CD4-positive, alpha-beta T cell treated with Interleukin-10 for 1 hour (primary cell): ENCODE results near the gene ZBTB33.

Experiments used
- DNase-seq: peaks from one replicate; pipeline ENCODE4 v3.0.0-alpha.2; 2020

Gene ZBTB33

DNA sequence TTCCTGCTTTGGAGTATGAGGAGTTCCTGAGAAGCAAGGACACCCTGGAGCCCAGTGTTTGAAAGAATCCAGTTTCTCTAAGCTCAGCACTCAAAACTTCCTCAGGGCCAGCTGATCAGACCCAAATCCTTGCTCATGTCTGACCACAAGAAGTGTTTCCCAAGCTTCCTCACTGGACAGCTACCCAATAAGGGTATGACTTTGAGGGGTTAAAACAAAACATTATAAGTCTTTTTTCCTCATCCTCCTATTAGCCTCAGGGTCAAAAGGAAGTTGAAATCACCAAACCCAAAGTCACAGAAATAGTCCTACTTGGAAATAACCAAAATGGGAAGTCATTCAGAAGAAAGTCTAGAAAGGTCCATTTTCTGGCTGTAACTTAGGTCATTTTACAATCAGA is 13.7 kb downstream of the ZBTB33 start:
- no peak for DNase-seq

- peak; percentile 30 for DNase-seq
Measured at GRCh38 chrX:120269373-120270035, 18.9 kb downstream of the ZBTB33 start.

DNA sequence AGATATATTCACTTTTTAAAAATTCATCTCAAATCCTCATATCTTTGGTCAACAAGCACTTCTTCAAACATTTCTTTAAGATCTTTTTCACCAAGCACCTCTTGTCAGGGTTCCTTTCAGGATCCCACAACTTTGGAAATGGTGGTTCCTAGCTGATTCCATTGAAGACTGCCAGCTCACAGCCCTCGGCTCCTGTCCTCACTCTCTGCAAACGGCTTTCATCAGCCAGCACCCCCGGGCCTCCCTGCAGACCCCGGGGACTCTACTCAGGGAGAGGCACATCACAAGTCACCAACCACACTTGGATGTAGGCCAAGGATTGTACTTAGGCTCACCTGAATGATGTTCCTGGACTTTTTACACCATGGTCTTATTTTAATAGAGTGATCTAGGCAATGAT is 20.0 kb downstream of the ZBTB33 start:
- no peak for DNase-seq

DNA sequence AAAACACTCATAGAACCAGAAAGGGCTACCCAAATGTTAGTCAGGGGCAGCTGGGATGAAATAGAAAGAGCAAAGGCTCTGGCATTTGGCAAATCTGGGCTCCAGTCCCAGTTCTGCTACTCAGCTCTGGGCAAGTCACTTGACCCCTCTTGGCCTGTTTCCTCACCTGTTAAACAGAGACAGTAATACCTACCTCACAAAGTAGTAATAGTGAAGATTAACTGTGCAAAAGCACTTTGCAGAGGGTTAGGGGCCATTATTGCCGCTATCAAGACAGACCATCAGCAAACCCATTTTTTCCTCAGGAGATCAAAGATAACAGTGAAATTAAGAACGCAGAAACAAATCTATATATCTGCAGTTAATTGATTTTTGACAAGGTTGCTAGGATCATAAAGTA is 20.6 kb downstream of the ZBTB33 start:
- DNase-seq = no peak

- no peak for DNase-seq
Measured at GRCh38 chrX:120274145-120274544, 23.5 kb downstream of the ZBTB33 start.

GRCh38 chrX:120274958-120275357 is 24.3 kb downstream of the ZBTB33 start:
- DNase-seq = no peak

DNA sequence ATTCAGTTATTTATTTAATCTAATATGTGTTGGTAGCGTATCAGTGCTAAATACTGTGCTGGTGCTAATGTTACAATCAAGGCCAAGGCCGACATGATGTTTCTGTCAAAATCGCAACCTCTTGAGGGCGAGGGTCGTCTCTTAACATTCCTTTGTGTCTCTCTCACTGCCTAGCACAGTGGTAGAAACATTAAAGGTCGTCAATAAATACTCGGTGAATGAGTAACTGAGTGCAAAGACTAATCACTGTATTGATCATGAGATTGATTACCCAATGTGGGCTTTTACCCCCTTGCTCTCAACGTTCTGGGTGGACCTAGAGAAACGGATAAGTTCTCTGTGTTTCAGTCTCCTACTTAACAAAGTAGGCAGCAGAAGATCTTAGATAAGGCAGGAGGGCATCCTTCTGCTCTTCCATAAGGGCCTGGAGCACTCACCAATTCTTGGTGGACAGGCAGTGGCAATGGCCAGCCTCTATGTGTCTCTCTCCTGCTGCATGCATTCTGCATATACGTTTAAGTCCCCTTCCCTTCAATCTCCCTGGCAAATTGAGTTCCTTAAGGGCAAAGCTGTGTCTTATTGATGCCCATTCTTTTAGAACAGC is 30.5 kb downstream of the ZBTB33 start:
- no peak for DNase-seq

- DNase-seq = no peak
Measured at GRCh38 chrX:120281761-120282160, 31.1 kb downstream of the ZBTB33 start.

GRCh38 chrX:120282697-120283096 is 32.1 kb downstream of the ZBTB33 start:
- no peak for DNase-seq

- no peak for DNase-seq
Measured at GRCh38 chrX:120286733-120287512, 36.3 kb downstream of the ZBTB33 start.

GRCh38 chrX:120287513-120288112 is 37.0 kb downstream of the ZBTB33 start:
- DNase-seq = no peak

DNA sequence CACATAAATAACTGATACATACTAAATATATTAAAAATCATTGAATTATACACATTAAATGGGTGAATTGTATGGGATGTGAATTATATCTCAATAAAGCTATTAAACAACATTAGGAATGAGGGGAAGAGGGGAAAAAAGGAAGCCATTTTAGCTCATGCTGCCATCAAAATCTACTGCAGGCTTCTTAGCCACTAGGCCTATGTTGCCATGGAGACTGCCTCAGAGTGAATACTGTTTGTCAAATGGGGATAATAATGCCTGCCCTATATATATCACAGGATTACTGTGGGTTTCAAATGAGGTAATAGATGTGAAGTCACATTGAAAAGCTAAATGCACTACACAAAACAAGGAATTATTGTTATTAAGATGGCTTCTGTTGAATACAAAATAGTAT is 39.5 kb downstream of the ZBTB33 start:
- DNase-seq = no peak

DNA sequence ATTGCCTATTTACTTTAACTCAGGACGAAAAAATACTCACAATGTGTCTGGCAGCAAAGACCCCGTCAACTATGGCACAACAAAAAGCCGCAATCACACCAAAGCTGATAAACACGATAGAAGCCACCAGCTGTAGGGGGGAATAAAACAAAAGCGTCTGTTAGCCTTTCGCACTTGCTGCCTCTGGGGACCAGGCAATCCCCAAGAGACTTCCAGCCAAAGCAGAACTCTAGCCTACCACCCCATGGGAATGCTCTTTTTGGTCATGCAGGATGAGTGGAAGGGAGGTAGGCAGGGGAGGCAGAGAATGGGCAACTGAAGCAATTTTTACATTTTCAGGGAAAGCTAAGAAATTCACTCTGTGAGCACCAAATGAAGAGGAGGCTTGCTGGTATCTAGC is 40.6 kb downstream of the ZBTB33 start:
- DNase-seq = no peak

- DNase-seq = no peak
Measured at GRCh38 chrX:120293015-120293414, 42.4 kb downstream of the ZBTB33 start.

GRCh38 chrX:120294651-120295050 is 44.0 kb downstream of the ZBTB33 start:
- DNase-seq = no peak

DNA sequence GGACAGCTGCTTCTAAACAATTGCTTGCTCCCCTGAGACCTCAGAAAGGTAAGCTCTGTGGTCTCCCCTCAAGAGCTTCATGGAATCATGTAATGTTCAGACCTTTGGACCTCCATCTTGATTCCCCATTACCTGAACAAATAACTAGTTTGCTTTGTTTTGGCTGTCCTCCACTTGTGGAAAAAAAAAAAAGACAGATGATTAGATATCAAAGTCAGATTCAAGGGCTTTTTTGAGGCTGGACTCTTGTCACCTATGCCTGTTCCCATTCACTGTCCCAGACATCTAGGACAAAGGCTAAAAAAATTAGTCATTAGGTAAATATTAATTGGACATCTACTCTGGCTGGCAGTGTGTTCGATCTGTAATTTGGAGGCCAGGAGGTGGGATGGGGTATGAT is 47.3 kb downstream of the ZBTB33 start:
- no peak for DNase-seq

DNA sequence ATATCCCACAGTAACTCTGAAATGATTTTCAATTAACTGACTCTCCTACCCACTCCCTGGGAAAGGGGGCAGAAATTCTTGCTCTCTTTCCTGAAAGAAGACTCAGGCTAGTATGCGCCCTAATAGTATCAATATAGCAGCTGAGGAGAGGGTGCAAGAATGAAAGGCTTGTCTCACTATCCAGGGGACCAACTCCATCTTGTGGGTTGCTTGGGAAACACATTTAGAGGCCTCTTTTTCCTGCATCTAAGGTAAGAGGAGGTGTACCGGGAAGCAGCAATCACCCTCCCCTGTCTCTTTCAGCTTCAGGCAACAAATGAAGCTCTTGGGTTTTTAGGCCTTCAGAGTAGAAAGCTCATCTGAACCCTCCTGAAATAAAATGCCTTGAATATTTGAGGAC is 49.3 kb downstream of the ZBTB33 start:
- no peak for DNase-seq

- no peak for DNase-seq
Measured at GRCh38 chrX:120301497-120301896, 50.9 kb downstream of the ZBTB33 start.

DNA sequence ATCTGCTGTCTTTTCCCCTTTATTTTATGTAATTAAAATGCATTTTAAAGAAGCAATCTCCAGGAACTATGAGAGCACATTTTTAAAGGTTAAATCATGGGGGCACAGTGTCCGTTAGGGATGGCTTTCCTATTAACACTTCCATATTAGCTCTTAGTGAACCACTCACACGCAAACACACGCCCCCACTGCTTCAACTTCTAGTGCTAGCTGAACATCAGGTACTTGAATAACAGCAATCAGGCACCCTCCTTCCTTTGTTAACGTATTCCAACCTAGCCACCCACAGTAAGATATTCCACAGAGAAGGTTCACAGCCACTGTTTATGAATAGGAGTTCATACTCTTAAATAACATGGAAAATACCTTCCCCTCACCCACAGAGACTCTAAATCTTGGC is 51.3 kb downstream of the ZBTB33 start:
- DNase-seq = no peak

DNA sequence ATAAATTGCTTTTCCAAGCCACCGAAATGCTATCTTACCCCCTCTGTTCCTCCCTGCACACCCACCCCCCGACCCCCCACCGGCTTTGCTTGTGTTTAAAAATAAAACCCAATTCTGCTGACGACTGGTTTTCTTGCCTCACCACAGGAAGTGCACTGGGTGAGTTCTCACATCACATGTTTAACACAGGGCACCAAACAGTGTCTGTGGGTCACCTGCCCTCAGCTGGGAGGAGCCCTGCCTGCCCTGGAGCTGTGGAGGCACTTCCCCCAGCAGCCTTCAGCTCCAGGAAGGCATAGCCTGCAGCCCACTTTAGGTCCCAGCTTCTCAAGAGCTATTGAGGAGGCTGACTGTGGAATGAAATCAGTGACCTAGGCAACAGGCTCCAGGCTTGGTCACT is 51.8 kb downstream of the ZBTB33 start:
- DNase-seq = peak; percentile 69

- DNase-seq = no peak
Measured at GRCh38 chrX:120304256-120304655, 53.6 kb downstream of the ZBTB33 start.

DNA sequence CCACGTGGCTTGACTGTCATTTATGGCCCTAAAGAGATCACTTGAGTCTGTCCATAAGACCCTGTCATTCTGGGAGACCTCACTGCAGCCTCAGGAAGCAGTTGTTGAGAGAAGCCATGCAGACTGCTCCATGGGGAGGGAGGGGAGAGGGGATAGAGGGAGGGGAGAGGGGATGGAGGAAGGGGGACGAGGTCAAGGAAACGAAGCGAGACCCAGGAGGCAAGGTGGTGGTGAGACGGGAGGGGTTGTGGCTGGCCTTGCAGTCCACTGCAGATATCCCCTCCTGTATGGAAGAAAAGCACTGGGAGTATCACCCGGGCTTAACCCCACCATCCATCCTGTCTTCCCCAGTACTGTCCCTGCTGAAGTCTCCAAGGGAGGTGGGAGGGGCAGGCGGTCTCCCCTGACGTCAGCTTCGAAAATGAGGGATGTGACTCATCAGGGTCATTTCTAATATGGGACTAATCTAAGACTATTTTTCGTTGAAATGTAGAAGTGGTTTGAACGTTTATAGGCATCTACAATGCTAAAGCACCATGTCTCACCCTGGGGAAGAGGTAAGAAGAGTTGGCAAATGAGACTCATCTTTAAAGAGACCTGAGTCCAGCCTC is 55.0 kb downstream of the ZBTB33 start:
- no peak for DNase-seq

GRCh38 chrX:120306630-120307029 is 56.0 kb downstream of the ZBTB33 start:
- DNase-seq = no peak
